ENCODE measurements around the gene DMTF1.

GRCh38 chr7:87188930-87189329 is 36.7 kb downstream of the DMTF1 start:
- TF ChIP-seq POLR2AphosphoS5 (IDR thresholded peaks at IDR 0.05): no peak
- TF ChIP-seq POLR2A (IDR thresholded peaks at IDR 0.05): no peak
